GM18505 (cell line): ENCODE data around the gene ESPN.

Experiments used
- ATAC-seq: cut with Tn5 transposase; IDR thresholded peaks from one replicate; pipeline ENCODE4 v1.9.1; 2021; ENCODE audit not compliant: unreplicated experiment
- POLR2A ChIP-seq: IDR thresholded peaks from 4 replicates; pipeline ENCODE4 v1.6.1; 2011; ENCODE audit warnings: borderline replicate concordance; ENCODE audit not compliant: insufficient read depth, insufficient read length; ENCODE audit errors: extremely low read depth

The ESPN gene

GRCh38 chr1:6507461-6507911 lies 82.9 kb downstream of the ESPN start:
- no peak for TF ChIP-seq POLR2A
- ATAC-seq, result no peak

- ATAC-seq, result no peak
- no peak for TF ChIP-seq POLR2A
These were observed 83.7 kb downstream of the ESPN start for GRCh38 chr1:6508154-6508815.

GRCh38 chr1:6508816-6509189 lies 84.2 kb downstream of the ESPN start:
- ATAC-seq, result no peak
- no peak for TF ChIP-seq POLR2A

GRCh38 chr1:6509220-6509918 lies 84.8 kb downstream of the ESPN start:
- TF ChIP-seq POLR2A, result no peak
- no peak for ATAC-seq

- no peak for TF ChIP-seq POLR2A
- ATAC-seq, result no peak
These were observed 85.3 kb downstream of the ESPN start for GRCh38 chr1:6509919-6510291.

- no peak for TF ChIP-seq POLR2A
- ATAC-seq, result no peak
These were observed 85.9 kb downstream of the ESPN start for GRCh38 chr1:6510493-6510892.
